Hepatocyte (in vitro differentiated cells): ENCODE results near the gene ZBTB16. TPM values are rescaled to one million over a fixed set of nuclear protein-coding genes. Genes with fewer than 3 reads are reported as not detected.

ENCODE experiments used
- DNase-seq: peaks from one replicate; pipeline ENCODE4 v3.0.0-alpha.2; 2016; ENCODE audit warnings: low spot score
- H2AFZ ChIP-seq: fragments of 200-600 bp; sonication (generic); 2 replicates; pipeline ENCODE4 v1.6.0; 2016; ENCODE audit warnings: antibody characterized with exemption, mild to moderate bottlenecking
- H3K27ac ChIP-seq: fragments of 200-600 bp; sonication (generic); 2 replicates; pipeline ENCODE4 v1.5.1; 2016; ENCODE audit warnings: mild to moderate bottlenecking
- H3K27me3 ChIP-seq: fragments of 200-600 bp; sonication (generic); 2 replicates; pipeline ENCODE4 v1.6.1; 2016
- H3K36me3 ChIP-seq: fragments of 200-600 bp; sonication (generic); replicated peaks from 2 replicates; pipeline ENCODE4 v1.5.1; 2016; ENCODE audit warnings: low read depth; ENCODE audit not compliant: insufficient read depth
- H3K4me1 ChIP-seq: fragments of 200-600 bp; sonication (generic); 2 replicates; pipeline ENCODE4 v1.5.1; 2016; ENCODE audit warnings: mild to moderate bottlenecking, moderate library complexity; ENCODE audit not compliant: insufficient read depth
- H3K4me2 ChIP-seq: fragments of 200-600 bp; sonication (generic); 2 replicates; pipeline ENCODE4 v1.6.0; 2016
- H3K4me3 ChIP-seq: fragments of 200-600 bp; sonication (generic); 2 replicates; pipeline ENCODE4 v1.5.1; 2016; ENCODE audit warnings: mild to moderate bottlenecking
- H3K79me2 ChIP-seq: fragments of 200-600 bp; sonication (generic); 2 replicates; pipeline ENCODE4 v1.6.0; 2017; ENCODE audit warnings: mild to moderate bottlenecking
- H3K9me2 ChIP-seq: fragments of 200-600 bp; sonication (generic); replicated peaks from 2 replicates; pipeline ENCODE4 v1.6.0; 2017; ENCODE audit warnings: mild to moderate bottlenecking; ENCODE audit not compliant: insufficient read depth
- H3K9me3 ChIP-seq: fragments of 200-600 bp; sonication (generic); 2 replicates; pipeline ENCODE4 v1.5.1; 2016; ENCODE audit warnings: low read depth, mild to moderate bottlenecking
- H4K20me1 ChIP-seq: fragments of 200-600 bp; sonication (generic); 2 replicates; pipeline ENCODE4 v1.6.0; 2016; ENCODE audit warnings: mild to moderate bottlenecking; ENCODE audit not compliant: insufficient read depth, poor library complexity, severe bottlenecking
- EZH2 ChIP-seq: fragments of 200-600 bp; sonication (generic); IDR thresholded peaks from 2 replicates; pipeline ENCODE4 v1.6.1; 2016; ENCODE audit warnings: antibody characterized with exemption, mild to moderate bottlenecking, borderline replicate concordance
- EZH2phosphoT487 ChIP-seq: fragments of 200-600 bp; sonication (generic); IDR thresholded peaks from one replicate; pipeline ENCODE4 v1.6.1; 2018; ENCODE audit warnings: antibody characterized with exemption, mild to moderate bottlenecking, low read depth, moderate library complexity; ENCODE audit not compliant: unreplicated experiment, severe bottlenecking
- WGBS: methylation state at CpG from one replicate; pipeline ENCODE4 v1.1.6; 2016; ENCODE audit warnings: low lambda C conversion rate; ENCODE audit errors: missing lambda C conversion rate; 5-methylcytosine and 5-hydroxymethylcytosine counted together
- polyA plus RNA-seq: library from polyadenylated mRNA; unstranded; fragments of >200 nt; fragmentation: Nextera tagmentation; extraction: Ambion mirVana; gene quantifications from 2 replicates; pipeline ENCODE4 v1.2.1, GENCODE V29; 2016
- total RNA-seq: library from RNA; depleted of rRNA; stranded (reverse); fragments of >200 nt; gene quantifications from 2 replicates; pipeline ENCODE4 v1.2.3, GENCODE V29; 2014
- TF ChIP-seq, protein P1 (sequence below): fragments of 200-600 bp; sonication (generic); IDR thresholded peaks from 2 replicates; pipeline ENCODE4 v1.5.1; 2016; ENCODE audit warnings: antibody characterized with exemption, mild to moderate bottlenecking; ENCODE audit not compliant: poor library complexity

Gene ZBTB16
- total and polyA plus RNA-seq, 2 experiments from 2014 or later, result 30.1 to 52.3 TPM

DNA sequence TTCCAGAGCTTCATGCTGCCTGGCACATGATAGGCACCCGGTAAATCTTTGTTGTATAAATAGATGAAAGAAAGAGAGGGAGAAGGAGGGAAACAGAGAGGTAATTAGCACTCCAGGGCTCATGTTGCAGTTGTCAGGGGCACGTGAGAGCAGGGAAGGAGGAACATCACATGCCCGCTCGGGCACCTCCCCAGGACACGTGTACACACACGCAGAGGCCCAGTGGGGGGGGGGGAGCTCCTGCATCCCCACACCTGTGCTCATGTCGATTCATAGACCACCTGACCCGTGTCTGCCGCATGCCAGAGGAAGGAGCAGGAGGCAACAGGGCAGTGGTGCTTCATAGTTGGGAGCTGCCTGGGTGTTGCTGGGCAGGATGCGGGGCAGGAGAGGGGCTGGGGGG lies 199.6 kb downstream of the ZBTB16 start:
- H3K79me2 ChIP-seq, result no peaks in the 10 kb centered on the region

DNA sequence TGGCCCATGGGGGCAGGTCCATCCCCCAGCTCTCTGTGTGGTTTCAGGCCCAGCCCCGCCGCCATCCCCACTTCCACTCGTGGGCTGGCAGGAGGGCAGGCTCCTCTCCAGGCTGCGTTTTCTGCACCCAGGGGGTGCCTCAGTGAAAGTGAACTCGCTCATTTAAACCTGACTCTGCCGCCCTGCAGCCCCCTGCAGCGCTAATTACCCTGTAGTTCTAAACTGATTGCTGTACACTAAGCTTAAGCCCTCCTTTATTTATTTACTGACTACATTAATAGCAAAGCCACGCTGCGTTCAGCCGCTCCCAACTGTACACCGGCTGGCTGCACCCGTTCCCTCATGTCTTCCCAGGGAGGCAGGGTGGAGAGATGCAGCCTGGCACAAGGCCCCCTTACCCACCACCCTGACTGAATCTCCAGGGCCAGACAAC lies 200.1 kb downstream of the ZBTB16 start:
- no peaks in the 10 kb centered on the region for H3K36me3 ChIP-seq
- no peaks in the 10 kb centered on the region for H3K9me3 ChIP-seq
- H3K4me1 ChIP-seq, result peaks cover 31% of the 10 kb centered on the region
- DNase-seq, result no peak
- WGBS, result 70% methylated on average over 12 of the region's 12 CpGs
- no peaks in the 10 kb centered on the region for H3K9me2 ChIP-seq
- H3K79me2 ChIP-seq, result no peaks in the 10 kb centered on the region
- no peak overlapping the region for H2AFZ ChIP-seq
- no peak overlapping the region for H3K4me3 ChIP-seq
- no peaks in the 10 kb centered on the region for H4K20me1 ChIP-seq
- no peak overlapping the region for H3K27ac ChIP-seq
- no peak overlapping the region for H3K4me2 ChIP-seq
- H3K27me3 ChIP-seq, result no peaks in the 10 kb centered on the region
- TF ChIP-seq EZH2phosphoT487 (no peak), EZH2 (no peak)
- TF ChIP-seq, protein P1, sequence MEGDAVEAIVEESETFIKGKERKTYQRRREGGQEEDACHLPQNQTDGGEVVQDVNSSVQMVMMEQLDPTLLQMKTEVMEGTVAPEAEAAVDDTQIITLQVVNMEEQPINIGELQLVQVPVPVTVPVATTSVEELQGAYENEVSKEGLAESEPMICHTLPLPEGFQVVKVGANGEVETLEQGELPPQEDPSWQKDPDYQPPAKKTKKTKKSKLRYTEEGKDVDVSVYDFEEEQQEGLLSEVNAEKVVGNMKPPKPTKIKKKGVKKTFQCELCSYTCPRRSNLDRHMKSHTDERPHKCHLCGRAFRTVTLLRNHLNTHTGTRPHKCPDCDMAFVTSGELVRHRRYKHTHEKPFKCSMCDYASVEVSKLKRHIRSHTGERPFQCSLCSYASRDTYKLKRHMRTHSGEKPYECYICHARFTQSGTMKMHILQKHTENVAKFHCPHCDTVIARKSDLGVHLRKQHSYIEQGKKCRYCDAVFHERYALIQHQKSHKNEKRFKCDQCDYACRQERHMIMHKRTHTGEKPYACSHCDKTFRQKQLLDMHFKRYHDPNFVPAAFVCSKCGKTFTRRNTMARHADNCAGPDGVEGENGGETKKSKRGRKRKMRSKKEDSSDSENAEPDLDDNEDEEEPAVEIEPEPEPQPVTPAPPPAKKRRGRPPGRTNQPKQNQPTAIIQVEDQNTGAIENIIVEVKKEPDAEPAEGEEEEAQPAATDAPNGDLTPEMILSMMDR, result no peak

More for the DNA sequence above, 199.6 kb downstream of the ZBTB16 start:
- H3K9me3 ChIP-seq, result no peaks in the 10 kb centered on the region
- TF ChIP-seq, protein P1, result no peak
- TF ChIP-seq EZH2, result no peak
- no peak for TF ChIP-seq EZH2phosphoT487
- H4K20me1 ChIP-seq, result no peaks in the 10 kb centered on the region
- no peaks in the 10 kb centered on the region for H3K36me3 ChIP-seq
- no peak overlapping the region for H3K4me2 ChIP-seq
- no peak overlapping the region for H3K4me3 ChIP-seq
- 79% methylated on average over 8 of the region's 10 CpGs for WGBS
- no peak overlapping the region for H3K27ac ChIP-seq
- H3K27me3 ChIP-seq, result no peaks in the 10 kb centered on the region
- no peak for DNase-seq
- no peaks in the 10 kb centered on the region for H3K9me2 ChIP-seq
- peaks cover 31% of the 10 kb centered on the region for H3K4me1 ChIP-seq
- H2AFZ ChIP-seq, result no peak overlapping the region

DNA sequence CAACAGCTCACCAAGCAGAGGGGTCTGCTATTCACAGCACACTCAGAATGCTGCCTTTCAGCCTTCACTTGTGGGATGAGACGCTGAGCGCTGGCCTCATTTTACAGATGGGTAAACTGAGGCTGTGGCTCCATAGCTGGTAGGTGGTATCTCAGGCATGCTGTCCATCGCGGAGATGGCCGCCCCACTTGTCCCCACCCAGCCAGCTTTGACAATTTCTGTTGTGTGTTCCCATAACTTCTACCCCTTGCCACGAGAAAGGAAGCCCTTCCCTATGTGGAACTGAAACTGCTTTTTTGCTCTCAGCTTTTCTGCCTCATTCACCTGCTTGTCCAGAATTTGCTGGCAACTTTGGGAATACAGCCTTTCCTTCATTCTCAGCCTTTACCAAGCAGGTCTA lies 200.6 kb downstream of the ZBTB16 start:
- Histone ChIP-seq H3K9me2 (no peaks in the 10 kb centered on the region), H3K27ac (no peak overlapping the region), H3K4me2 (no peak overlapping the region), H3K4me3 (no peak overlapping the region), H3K79me2 (no peaks in the 10 kb centered on the region), H3K27me3 (no peaks in the 10 kb centered on the region), H3K36me3 (no peaks in the 10 kb centered on the region), H3K9me3 (no peaks in the 10 kb centered on the region), H3K4me1 (peaks cover 31% of the 10 kb centered on the region), H2AFZ (no peak overlapping the region), H4K20me1 (no peaks in the 10 kb centered on the region)
- 90% methylated on average over 6 of the region's 6 CpGs for WGBS
- TF ChIP-seq, protein P1, result no peak
- TF ChIP-seq EZH2, result no peak
- TF ChIP-seq EZH2phosphoT487, result no peak
- DNase-seq, result no peak

DNA sequence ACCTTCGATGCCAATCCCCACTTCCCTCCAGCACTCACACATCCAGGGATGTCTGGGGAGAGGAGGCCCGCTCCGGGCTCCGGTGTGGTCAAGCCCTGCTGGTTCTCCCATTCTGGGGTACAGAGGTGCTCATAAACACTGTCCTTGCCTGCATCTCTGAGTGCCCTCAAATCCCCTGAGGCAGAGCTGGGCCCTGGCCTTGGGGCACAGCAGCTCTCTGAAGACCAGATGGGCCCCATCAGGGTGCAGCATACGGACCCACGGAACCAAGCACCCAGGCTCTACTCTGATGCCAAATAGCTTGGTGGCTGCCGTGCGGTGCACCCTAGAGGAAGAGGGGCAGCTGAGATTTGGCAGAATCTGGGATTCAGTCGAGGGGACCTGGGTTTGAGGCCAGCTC lies 201.0 kb downstream of the ZBTB16 start:
- Histone ChIP-seq H3K9me2 (no peaks in the 10 kb centered on the region), H3K4me2 (no peak overlapping the region), H3K27ac (no peak overlapping the region), H3K36me3 (no peaks in the 10 kb centered on the region), H2AFZ (no peak overlapping the region), H3K4me1 (peaks cover 31% of the 10 kb centered on the region), H3K9me3 (no peaks in the 10 kb centered on the region), H3K4me3 (no peak overlapping the region), H4K20me1 (no peaks in the 10 kb centered on the region), H3K79me2 (no peaks in the 10 kb centered on the region), H3K27me3 (no peaks in the 10 kb centered on the region)
- TF ChIP-seq, protein P1, result no peak
- TF ChIP-seq EZH2phosphoT487, result no peak
- no peak for TF ChIP-seq EZH2
- 74% methylated on average over 8 of the region's 9 CpGs for WGBS
- no peak for DNase-seq
